HFFc6 (cell line): ENCODE results near the gene BMP15. TPM values are rescaled to one million over a fixed set of nuclear protein-coding genes. Genes with fewer than 3 reads are reported as not detected.

Experiments used
- DNase-seq: peaks from one replicate; pipeline ENCODE4 v3.0.0-alpha.2; 2018
- H3K27ac Mint-ChIP-seq: 2 replicates; pipeline ENCODE4 v1.8.0; 2020; ENCODE audit warnings: mild to moderate bottlenecking, mixed read lengths
- H3K27me3 Mint-ChIP-seq: 2 replicates; pipeline ENCODE4 v1.8.0; 2021; ENCODE audit warnings: mild to moderate bottlenecking, moderate library complexity, mixed read lengths; ENCODE audit not compliant: insufficient read depth
- H3K36me3 Mint-ChIP-seq: 2 replicates; pipeline ENCODE4 v1.8.0; 2021; ENCODE audit warnings: low read depth, mixed read lengths
- H3K4me1 Mint-ChIP-seq: 2 replicates; pipeline ENCODE4 v1.8.0; 2020; ENCODE audit warnings: low read depth, mixed read lengths
- H3K4me3 Mint-ChIP-seq: 2 replicates; pipeline ENCODE4 v1.8.0; 2020; ENCODE audit warnings: mild to moderate bottlenecking, moderate library complexity, mixed read lengths
- H3K9me3 Mint-ChIP-seq: 2 replicates; pipeline ENCODE4 v1.8.0; 2020; ENCODE audit warnings: mild to moderate bottlenecking, mixed read lengths
- total RNA-seq, 6 experiments: library from RNA; stranded (reverse); fragmentation: NEBNext Ultra II Directional; extraction: Animal tissue kit (Norgen Biotek cat#: 25700); gene quantifications; 2 replicates in 1 of 6; 3 replicates in 5 of 6; pipeline ENCODE4 v1.2.3, GENCODE V29; 2021
- TF ChIP-seq, protein P1 (sequence below): fragments of 200-600 bp; sonication (generic); IDR thresholded peaks from 2 replicates; pipeline ENCODE4 v1.5.0; 2021; ENCODE audit warnings: antibody characterized with exemption, mild to moderate bottlenecking

Gene BMP15
- total RNA-seq, 6 experiments from 2014 or later: not detected

DNA sequence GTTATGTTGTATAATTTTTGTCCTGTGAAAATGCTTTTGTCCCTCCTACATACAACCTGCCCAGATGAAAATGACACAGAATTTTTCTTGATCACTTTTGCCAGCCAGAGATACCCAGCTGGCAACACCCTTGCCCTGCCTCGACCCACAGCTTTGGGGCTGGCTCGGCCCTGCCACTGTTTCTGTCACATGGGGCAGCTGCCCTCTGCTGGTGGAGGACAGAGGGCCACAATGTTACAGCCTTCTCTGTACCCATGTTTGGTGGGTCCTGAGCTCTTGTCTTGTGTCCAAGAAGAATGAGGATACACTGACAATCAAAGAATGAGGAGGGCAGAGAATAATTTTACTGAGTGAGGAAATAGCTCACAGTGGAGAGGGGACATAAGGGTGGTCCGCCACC is 31.1 kb downstream of the BMP15 start:
- Mint-ChIP-seq H3K27me3 (no peaks in the 10 kb centered on the region), H3K27ac (no peak overlapping the region), H3K4me3 (no peak overlapping the region), H3K9me3 (peaks cover 3% of the 10 kb centered on the region; the same call in 1 of the 2 replicates), H3K36me3 (no peaks in the 10 kb centered on the region), H3K4me1 (no peaks in the 10 kb centered on the region)
- TF ChIP-seq, protein P1, sequence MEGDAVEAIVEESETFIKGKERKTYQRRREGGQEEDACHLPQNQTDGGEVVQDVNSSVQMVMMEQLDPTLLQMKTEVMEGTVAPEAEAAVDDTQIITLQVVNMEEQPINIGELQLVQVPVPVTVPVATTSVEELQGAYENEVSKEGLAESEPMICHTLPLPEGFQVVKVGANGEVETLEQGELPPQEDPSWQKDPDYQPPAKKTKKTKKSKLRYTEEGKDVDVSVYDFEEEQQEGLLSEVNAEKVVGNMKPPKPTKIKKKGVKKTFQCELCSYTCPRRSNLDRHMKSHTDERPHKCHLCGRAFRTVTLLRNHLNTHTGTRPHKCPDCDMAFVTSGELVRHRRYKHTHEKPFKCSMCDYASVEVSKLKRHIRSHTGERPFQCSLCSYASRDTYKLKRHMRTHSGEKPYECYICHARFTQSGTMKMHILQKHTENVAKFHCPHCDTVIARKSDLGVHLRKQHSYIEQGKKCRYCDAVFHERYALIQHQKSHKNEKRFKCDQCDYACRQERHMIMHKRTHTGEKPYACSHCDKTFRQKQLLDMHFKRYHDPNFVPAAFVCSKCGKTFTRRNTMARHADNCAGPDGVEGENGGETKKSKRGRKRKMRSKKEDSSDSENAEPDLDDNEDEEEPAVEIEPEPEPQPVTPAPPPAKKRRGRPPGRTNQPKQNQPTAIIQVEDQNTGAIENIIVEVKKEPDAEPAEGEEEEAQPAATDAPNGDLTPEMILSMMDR: no peak
- DNase-seq: no peak

DNA sequence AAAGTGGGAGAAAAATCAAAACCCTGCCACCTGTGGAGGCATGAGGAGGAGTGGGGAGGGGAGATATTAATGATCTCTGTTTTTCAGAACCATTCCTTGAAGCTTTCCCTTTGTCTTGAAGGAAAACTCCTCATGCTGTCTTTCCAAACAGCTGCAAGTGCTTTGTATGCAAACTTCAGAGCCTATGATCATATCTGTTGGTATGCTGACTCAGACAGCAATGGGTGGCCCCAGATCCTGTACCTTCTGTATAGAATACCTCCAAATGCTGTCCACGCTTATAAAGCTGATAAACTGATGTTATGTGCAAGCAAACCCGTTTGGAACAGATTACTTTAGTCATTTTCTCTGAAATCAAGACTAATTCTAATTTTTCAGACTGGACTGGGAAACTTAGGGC is 31.9 kb downstream of the BMP15 start:
- no peak overlapping the region for H3K4me3 Mint-ChIP-seq
- no peak overlapping the region for H3K27ac Mint-ChIP-seq
- H3K9me3 Mint-ChIP-seq: no peaks in the 10 kb centered on the region; the same call in 1 of the 2 replicates
- H3K36me3 Mint-ChIP-seq: no peaks in the 10 kb centered on the region
- H3K4me1 Mint-ChIP-seq: no peaks in the 10 kb centered on the region
- H3K27me3 Mint-ChIP-seq: no peaks in the 10 kb centered on the region
- DNase-seq: no peak
- TF ChIP-seq, protein P1: no peak

DNA sequence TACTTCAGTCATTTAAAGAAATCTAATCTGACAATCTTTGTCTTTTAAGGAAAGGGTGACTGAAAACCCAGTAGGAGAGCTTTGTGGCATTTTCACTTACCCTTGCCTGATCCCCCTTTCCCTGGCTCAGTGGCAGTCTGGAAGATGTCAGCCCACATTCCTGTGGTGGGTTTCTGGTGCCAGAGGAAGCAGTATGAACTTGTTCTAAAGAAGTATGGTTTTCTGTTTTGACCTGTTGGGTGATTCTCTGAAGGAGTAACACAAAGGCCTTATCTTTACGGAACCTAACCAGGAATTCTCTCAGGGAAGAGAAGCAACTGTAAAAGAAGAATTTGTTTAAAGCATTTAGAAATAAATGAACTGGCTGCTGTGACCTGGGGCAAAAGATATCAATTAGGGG is 41.9 kb downstream of the BMP15 start:
- no peak overlapping the region for H3K4me3 Mint-ChIP-seq
- TF ChIP-seq, protein P1: no peak
- H3K36me3 Mint-ChIP-seq: no peaks in the 10 kb centered on the region
- peaks cover 17% of the 10 kb centered on the region for H3K9me3 Mint-ChIP-seq
- H3K4me1 Mint-ChIP-seq: no peaks in the 10 kb centered on the region
- H3K27me3 Mint-ChIP-seq: no peaks in the 10 kb centered on the region; the same call in 1 of the 2 replicates
- DNase-seq: no peak
- no peak overlapping the region for H3K27ac Mint-ChIP-seq

DNA sequence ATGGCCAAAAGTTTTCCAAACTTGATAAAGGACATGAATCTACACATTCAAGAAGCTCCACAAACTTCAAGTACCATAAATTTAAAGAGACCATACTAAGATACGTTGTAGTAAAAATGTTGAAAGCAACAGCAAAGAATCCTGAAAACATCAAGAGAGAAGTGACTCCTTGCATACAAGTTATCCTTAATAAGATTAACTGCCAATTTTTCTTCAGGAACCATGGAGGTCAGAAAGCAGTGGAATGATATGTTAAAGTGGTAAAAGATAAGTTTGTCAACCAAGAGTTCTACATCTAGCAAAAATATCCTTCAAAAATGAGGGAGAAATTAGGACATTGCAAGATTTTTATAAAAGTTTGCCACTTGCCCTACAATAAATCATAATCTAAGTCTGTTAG is 43.3 kb downstream of the BMP15 start:
- DNase-seq: no peak
- H3K4me1 Mint-ChIP-seq: no peaks in the 10 kb centered on the region
- no peak overlapping the region for H3K27ac Mint-ChIP-seq
- H3K4me3 Mint-ChIP-seq: no peak overlapping the region
- TF ChIP-seq, protein P1: no peak
- no peaks in the 10 kb centered on the region for H3K36me3 Mint-ChIP-seq
- no peaks in the 10 kb centered on the region; the same call in 1 of the 2 replicates for H3K27me3 Mint-ChIP-seq
- H3K9me3 Mint-ChIP-seq: peaks cover 17% of the 10 kb centered on the region

DNA sequence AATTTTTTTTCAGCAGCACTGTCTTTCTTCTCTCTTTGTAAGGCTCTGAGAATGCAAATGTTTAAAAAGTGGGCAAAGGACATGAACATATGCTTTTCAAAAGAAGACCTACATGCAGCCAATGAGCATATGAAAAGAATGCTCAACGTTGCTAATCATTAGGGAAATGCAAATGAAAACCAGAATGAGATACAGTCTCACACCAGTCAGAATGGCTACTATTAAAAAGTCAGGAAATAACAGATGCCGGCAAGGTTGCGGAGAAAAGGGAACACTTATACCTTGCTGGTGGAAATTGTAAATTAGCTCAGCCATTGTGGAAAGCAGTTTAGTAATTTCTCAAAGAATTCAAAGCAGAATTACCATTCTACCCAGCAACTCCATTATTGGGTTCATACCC is 51.6 kb downstream of the BMP15 start:
- Mint-ChIP-seq H3K27me3 (no peaks in the 10 kb centered on the region), H3K4me3 (no peak overlapping the region), H3K36me3 (no peaks in the 10 kb centered on the region), H3K4me1 (no peaks in the 10 kb centered on the region), H3K9me3 (peaks cover 6% of the 10 kb centered on the region; the same call in 1 of the 2 replicates), H3K27ac (no peak overlapping the region)
- TF ChIP-seq, protein P1: no peak
- no peak for DNase-seq

DNA sequence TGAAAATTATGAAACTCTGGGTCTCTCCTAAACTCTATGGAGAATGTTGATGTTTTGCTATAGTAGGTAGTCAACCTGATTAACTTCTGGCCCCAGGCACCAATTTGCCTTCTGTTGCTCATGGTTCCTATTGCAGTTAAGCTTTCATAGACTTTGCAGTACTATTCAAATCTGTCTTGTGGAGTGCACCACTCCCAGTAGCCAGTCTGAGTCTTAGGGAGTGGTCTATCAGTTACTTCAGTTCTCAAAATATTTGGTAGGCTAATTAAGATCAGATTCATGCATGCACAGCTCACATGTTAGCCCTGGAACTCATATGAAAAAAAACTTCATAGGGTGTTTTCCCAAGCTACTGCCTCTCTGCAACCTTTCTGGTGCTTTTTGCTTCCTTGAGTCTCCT is 53.3 kb downstream of the BMP15 start:
- DNase-seq: no peak
- TF ChIP-seq, protein P1: no peak

More for the DNA sequence above, 53.3 kb downstream of the BMP15 start:
- H3K27ac Mint-ChIP-seq: no peak overlapping the region
- H3K9me3 Mint-ChIP-seq: peaks cover 6% of the 10 kb centered on the region; the same call in 1 of the 2 replicates
- no peaks in the 10 kb centered on the region for H3K27me3 Mint-ChIP-seq
- no peaks in the 10 kb centered on the region for H3K36me3 Mint-ChIP-seq
- H3K4me1 Mint-ChIP-seq: no peaks in the 10 kb centered on the region
- no peak overlapping the region for H3K4me3 Mint-ChIP-seq
